Prostate gland (tissue), 2 donors: ENCODE data around the gene FAXC.

Source experiments
- CTCF ChIP-seq, 4 experiments: fragments of 200-600 bp in 2 of 4; fragments of 450-650 bp in 2 of 4; sonication (generic) in 2 of 4; IDR thresholded peaks; 1 replicate in 3 of 4; 2 replicates in 1 of 4; pipeline ENCODE4 v1.5.1; 2016 to 2019; ENCODE audit warnings: antibody characterized with exemption in 4 of 4, mild to moderate bottlenecking in 2 of 4, moderate library complexity in 2 of 4
- POLR2A ChIP-seq: fragments of 450-650 bp; IDR thresholded peaks from one replicate; pipeline ENCODE4 v1.6.1; 2016; ENCODE audit warnings: antibody characterized with exemption, mild to moderate bottlenecking

- TF ChIP-seq CTCF (IDR thresholded peaks at IDR 0.05) (no peak), POLR2A (no peak)
These were observed 43.1 kb downstream of the FAXC start for GRCh38 chr6:99306341-99306740.
